HG02938 (cell line): ENCODE measurements around the gene RAPGEF1.
"Not testable (repeated sequence)": the region's sequence is repeated elsewhere in the genome, so short reads cannot be mapped to it uniquely, and the experiment has no call there.

ENCODE experiments used
- ATAC-seq: cut with Tn5 transposase; IDR thresholded peaks from one replicate; pipeline ENCODE4 v1.9.1; 2021; ENCODE audit warnings: mild to moderate bottlenecking, moderate library complexity; ENCODE audit not compliant: unreplicated experiment

RAPGEF1 gene

DNA sequence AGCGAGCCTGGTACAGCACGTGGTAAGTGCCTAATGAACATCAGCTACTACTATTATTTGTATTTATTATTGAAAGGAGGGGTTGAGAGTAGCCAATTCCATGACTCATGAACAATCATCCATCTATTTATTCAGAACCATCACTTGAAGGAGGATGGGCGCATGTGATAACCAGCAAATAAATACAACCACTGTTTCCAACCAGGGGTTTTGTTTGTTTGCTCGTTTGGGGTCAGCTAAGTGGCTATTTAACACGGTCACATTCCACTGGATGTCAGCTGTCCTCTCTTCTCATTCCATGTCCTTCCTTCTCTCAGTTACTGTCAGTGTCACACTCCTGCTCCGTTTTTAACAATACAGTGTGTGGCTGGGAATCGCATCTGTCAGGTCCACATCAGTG is 8.6 kb downstream of the RAPGEF1 start:
- no peak for ATAC-seq

DNA sequence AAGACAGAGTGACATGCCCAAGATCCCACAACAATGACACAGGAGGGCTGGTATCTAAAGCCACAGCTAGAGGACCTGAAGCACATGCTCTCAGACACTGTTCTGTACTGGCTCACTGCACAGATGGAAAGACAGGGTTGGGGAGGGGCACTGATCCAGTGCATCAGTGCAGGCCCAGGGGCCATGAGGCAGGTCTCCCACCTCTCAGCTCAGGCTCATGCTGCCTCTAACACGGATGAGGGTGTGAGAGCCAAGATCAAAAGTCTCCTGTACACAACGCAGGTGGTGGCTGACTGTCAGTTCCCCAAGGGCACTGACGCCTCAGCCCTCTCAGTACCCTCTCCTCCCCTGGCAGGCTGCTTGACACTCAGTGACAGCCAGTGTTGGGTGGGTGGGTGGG is 10.9 kb downstream of the RAPGEF1 start:
- ATAC-seq: peak; percentile 15

DNA sequence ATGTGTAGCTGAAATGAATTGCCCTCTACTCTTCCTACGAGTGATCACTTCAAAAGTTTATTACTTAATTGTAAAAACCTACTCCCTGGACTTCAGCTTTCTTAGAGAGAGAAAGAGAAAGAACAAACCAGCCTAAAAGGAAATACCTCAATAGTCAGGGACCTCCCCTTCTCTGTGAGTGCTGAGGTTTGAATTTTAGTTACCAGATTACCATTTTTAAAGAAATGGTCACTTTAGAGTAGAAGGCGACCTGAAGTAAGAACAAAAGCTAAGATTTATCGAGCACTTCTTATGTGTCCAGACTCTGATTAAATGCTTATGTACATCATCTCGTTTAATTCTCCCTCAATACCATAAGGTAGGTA is 11.3 kb downstream of the RAPGEF1 start:
- no peak for ATAC-seq

DNA sequence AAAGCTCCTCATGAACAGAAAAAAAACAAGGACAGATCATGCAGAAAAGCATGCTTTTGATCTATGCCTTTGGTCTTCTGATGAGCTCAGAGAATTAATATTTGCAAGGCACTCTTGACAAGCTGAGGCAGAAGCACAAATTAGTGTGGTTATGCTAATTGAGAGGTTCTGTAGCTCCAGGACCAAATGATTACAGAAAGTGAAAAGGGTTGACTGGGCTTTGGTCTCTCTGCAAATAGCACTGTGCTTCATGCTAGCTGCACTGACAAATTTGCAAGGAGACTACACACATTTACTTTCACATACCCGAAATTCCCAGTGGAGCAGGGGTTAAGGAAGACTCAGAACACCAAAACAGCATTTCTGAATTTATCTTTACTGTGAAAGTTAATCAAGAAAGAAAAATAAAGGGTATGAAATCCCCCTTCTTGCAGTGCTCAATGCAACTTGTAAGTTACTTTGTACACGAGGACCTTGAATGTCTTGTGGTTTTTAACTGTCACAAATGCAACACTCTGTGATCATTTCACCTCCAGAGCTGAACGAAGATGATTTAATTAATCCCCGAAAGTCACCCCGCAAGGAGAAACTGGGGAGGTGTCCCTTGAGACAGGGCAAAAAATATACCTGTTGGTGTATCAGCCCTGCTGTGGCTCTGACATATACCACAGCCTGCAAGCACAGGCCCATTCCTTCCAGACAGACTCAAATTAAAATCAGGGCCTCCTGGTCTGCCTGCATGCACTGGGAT is 11.9 kb downstream of the RAPGEF1 start:
- ATAC-seq: no peak

DNA sequence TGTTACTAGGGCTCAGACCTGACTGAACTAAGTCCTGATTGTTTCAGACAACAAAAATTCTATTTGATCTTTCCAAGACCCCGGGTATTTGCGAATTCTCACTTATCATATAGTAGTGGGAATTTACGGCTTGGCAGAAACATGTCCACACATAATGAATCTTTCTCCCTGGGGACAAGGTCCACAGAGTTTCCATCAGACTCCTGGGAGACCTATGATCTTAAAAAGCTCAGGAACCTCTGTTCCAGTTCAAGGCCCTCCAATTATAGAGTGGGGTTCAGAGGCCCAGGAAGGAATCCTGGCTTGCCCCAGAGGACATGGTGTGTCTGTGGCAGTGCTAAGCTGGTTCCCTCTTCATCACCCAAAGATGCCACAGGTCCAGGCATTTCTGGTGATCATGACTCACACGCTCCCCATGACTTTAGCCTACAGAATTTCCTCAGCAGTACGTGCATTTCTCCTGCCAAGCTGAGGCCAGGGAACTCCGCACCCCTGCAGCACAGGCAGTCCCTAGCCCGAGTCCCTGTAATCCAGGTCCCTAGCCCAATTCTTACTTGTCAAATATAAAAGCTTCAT is 12.6 kb downstream of the RAPGEF1 start:
- no peak for ATAC-seq

DNA sequence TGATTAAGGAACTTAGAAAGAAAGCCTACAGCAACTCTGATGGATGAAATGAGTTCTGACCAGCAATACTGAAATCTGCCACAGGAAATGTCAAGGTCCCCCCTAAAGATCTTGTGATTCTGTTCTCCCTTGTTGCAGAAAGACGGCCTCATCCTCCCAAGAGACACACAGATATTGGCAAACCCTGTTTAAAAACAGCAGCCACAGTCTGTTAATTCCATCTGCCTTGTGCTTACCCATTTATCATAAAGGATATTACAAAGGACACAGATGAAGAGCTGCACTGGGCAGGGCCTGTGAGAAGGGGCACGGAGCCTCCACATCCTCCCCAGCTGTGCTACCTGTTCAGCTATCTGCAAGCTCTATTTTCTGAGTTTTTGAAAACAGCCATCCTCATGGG is 15.2 kb downstream of the RAPGEF1 start:
- no peak for ATAC-seq

DNA sequence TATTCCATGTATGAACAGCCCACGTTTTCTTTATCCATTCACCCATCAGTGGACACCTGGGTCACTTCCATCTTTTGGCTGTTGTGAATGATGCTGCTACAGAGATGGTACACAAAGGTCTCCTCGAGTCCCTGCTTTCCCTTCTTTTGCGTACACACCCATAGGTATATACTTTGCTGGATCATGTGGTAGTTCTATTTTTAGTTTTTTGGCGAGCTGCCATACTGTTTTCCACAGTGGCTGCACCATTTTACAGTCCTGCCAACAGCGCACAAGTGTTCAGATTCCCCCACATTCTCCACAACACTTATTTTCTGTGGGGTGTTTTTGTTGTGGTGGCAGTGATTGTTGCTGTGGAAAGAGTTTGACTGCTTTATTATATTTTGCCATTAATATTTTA is 16.2 kb downstream of the RAPGEF1 start:
- no peak for ATAC-seq

DNA sequence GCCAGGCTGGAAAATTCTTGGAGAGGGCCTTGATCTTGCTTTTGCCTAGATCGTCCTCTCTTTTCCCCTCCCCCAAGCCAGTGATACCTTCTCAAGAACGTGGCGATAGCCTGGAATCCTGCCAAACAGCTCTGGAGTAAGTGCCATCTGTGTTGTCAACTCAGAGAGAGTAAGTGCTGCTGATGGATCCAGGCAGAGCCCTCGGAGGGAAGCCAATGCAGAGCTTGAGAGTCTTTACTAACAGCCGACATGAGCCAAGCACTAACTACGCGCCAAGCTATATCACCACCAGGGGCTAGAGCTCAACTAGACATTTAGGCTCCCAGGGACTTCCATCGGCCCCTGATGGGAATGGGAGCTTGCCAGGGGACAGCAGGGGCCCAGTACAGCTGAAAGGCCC is 17.6 kb downstream of the RAPGEF1 start:
- ATAC-seq: no peak

DNA sequence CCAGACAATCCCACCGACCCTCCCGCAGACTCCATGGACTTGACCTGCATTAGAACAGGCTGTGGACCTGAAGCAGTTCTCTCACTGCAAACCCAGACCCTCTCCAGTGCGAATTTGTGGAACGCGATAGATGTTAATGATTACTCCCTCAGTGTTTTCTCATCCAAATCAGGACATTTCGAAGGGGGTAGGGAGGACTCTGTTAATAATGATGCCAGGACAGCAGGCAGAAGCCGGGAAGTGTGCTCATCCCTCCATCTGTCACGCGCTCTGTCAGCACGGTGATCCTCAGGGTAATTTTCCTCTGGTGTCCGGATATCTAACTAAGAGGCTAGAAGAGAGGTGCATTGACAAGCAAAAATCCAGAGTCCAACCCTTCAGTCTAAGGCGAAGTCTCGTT is 18.8 kb downstream of the RAPGEF1 start:
- ATAC-seq: no peak

DNA sequence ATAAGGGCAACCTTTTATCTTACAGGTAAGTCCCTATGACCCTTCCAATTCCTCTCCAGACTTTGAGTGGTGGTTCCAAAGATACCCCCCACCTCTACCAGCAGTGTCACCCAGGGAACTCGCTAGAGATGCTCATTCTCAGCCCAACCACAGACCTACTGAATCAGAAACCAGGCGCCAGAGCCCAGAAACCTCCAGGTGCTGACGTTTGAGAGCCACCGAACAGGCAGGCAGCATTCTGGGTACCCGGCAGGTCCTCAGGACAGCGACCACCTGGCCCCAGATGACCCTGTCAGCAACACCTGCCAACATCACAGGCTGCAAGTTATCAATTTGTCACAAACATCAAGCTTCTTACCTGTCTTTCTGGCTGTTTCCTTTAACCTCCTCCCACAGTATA is 19.5 kb downstream of the RAPGEF1 start:
- no peak for ATAC-seq

DNA sequence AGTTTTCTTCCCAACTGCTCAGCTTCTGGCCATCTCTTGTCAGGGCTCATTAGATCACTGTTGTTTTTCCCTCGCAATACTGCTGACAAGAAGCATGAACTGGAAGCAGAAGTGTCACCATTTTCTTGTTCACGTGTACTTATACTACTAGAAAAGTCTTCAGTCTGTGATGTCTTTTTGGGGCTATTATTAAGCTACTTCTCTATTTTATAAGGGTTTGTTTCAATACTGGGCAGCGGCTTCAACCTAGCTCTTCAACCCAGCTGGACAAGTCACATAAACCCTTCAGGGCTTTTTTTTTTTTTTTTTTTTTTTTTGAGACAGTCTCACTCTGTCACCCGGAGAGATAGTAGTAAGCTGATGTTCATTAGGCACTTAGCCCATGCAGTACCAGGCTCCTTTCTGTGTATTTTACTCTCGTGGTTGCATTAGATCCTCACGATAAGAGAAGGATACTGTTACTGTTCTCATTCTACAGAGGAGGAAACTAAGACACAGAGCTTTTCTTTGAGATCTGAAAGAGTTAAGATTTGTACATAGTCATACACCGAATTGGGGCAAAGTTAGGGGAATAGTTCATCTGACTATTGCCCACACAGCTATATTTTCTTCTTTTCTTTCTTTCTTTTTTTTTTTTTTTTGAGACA is 20.5 kb downstream of the RAPGEF1 start:
- no peak for ATAC-seq

DNA sequence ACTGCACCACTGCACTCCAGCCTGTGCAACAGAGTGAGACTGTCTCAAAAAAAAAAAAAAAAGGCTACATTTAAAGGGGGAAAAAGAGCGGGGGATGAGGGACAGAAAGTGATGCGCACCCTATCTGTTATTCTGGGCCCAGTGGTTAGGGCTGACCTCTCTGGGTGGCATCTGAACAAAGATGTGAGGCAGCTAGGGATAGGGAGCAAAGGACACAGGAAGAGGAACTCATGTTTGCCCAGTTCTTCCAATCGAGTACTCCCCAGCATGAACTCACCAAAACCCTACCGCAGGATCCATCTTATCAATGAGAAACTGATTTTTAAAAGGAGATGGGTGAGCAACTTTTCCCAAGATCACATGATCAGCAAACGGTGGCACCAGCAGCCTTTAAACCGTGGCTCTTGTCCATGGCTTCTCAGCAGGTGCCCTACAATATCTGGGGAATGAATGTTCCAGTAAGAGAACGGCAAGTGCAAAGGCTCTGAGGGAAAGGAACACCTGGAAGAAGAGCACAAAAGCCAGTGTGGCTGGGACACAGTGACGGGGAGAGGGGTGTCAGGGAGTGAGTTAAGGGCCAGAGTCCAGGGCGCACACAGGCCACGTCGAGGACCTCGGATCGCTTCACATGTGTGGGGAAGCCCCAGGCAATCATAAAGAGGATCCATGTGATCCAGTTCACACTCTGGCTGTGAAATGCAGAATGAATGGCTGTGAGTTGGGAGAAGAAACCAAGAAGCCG is 22.0 kb downstream of the RAPGEF1 start:
- ATAC-seq: no peak

DNA sequence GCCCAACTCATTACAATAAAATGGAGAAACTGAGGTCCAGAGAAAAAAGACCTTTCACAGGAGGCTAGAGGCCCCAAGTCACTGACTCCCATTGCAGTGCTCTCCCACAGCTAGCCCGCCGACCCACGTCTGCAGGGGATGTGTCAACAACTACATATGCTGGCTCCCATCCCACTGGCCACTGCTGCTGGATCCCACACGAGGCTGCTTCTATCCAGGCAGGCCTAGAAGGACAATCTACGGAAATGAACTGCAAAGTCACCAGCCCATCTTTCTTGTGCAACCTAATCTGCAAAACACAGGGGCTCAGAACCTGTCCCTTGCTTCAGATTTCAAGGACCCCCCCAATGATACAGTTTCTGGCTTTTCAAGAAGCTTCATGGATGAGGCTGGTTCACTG is 24.0 kb downstream of the RAPGEF1 start:
- no peak for ATAC-seq

DNA sequence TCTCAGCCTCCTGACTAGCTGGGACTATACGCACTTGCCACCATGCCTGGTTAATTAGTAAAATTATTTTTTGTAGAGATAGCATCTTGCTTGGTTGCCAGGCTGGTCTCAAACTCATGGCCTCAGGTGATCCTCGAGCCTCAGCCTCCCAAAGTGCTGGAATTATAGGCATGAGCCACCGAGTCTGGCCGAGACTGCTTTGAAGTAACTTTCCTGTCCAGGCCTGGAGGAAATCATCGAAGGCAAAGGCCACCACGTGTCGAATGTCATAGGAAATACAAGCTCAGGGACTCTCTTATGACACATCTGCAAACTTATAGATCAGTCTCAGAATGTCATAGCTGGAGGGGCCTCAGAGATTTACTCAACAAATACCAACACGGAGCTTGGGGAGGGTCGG is 25.1 kb downstream of the RAPGEF1 start:
- no peak for ATAC-seq

DNA sequence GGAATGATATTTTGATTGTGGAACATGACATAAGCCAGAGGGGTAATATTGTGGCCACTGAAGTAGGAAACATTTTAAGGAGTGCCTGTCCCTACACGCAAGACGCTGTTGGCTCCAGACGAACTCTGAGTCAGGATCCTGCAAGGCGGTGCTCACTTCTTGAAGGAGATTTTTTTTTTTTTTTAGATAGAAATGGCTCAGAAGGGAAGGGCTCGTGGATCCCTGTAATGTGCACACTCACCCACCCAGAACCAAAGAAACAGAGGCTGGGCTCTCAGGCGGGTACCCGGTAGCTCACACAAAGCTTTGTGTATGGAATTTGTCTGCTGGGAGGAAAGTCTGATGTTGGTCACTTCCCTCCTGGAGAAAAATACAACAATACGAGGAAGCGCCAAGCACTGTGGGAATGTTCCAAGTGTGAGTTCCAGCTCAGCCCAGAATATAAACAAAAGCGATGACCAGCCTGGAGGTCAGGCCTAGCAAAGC is 25.7 kb downstream of the RAPGEF1 start:
- ATAC-seq: no peak

DNA sequence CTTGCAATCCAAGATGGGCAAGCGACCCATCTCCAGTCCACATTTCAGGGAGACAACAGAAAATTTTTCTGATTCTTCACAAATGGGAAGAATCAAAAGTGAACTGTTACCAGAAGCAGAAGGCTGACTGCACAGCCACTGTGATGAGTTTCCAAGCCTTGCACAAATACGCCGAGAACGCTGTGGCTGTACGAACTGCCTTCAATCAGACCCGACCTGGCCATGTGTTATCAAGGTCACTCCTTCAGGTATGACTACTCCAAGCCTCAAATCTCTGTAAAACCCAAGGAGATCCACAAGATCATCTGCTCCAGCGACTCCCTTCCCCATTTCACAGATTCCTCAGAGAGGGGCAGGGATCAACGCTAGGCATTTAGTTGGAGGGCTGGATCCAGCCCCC is 26.9 kb downstream of the RAPGEF1 start:
- no peak for ATAC-seq

DNA sequence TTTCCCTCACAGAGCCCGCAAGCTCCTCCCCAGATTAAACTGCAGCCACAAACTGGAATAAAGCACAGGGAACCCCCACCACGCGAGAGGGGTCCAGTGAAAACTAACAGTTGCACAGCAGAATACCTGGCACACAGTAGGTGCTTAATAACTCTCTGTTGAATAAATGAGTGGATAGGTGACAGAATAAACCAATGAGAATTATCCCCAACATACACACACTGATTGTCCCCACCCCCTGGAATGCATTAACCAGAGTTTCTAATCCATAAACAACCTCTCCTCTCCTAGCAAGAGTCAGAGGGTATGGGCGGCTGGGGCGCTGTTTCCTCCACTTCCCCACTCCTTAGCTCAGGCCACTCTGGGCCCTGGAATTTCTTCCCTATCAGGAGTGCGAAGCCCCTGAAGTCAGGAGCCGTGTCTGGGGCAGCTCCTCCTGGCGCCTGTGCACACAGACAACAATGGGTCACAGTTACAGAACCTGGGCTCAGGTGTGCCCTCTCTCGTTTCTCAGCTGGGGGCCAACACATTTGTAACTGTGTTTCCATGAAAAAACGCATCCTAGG is 27.6 kb downstream of the RAPGEF1 start:
- ATAC-seq: no peak

DNA sequence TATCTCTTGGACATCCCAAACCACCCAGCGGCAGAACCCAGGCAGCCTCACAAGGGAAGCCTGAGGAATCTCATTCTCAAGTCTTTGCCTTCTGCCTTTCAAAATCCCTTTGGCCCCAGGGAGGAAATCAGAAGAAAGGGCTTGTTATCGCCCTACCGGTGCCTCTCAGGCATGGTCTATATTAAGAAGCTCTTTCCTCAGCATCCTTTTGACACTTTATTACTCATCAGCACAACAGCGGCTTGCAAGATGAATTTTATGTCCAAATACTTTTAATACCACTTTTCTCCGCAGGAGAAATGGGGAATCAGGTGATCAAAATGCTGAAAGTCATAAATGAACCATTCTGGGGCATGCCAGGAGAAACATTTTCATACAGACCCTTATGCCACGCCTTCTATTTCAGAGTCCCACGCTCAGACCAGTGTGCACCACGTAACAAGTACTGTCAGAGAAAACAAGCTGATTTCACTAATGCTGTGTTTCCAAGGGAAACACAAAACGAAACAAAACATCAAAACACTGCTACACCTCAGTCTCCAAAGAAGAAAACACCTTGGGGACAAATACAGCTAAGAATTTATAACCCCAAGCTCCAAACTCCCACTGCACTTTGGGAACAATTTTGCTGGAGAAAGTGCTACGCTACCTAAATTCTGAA is 30.0 kb downstream of the RAPGEF1 start:
- peak; percentile 76 for ATAC-seq

DNA sequence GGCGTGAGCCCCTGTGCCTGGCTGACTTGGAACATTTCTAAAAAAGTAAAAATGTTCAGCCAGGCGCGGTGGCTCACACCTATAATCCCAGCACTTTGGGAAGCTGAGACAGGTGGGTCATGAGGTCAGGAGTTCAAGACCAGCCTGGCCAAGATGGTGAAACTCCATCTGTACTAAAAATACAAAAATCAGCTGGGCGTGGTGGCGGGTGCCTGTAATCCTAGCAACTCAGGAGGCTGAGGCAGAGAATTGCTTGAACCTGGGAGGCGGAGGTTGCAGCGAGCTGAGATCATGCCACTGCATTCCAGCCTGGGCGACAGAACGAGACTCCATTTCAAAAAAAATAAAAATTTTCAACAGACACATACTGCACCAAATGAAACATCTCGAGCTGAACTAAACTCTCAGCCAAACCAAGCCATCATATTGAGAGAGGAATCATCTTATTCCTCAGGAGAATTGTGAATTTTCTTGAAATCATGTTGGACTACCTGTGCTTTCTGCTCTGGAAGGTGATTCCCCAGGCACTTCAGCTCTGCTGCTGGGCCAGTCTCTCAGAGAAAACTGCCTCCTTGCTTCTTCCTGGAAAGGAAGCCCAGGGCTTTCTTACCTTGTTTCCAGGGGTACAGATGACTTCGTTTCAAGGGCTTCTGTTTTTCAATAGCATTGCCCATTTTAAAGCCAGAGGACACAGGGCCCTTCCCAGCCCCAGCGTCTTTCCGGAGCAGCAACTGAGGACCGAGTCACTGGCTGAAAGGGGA is 30.7 kb downstream of the RAPGEF1 start:
- not testable (repeated sequence) for ATAC-seq
